NCI-H446 (cell line): ENCODE data around the gene RAP1A.
A peak's percentile ranks its signal among the peaks of the same experiment; 100 is the strongest.

Experiments used
- DNase-seq, 2 experiments: peaks; one replicate each; lab custom pipeline; 2025; lab: John Stamatoyannopoulos, UW

Gene RAP1A

DNA sequence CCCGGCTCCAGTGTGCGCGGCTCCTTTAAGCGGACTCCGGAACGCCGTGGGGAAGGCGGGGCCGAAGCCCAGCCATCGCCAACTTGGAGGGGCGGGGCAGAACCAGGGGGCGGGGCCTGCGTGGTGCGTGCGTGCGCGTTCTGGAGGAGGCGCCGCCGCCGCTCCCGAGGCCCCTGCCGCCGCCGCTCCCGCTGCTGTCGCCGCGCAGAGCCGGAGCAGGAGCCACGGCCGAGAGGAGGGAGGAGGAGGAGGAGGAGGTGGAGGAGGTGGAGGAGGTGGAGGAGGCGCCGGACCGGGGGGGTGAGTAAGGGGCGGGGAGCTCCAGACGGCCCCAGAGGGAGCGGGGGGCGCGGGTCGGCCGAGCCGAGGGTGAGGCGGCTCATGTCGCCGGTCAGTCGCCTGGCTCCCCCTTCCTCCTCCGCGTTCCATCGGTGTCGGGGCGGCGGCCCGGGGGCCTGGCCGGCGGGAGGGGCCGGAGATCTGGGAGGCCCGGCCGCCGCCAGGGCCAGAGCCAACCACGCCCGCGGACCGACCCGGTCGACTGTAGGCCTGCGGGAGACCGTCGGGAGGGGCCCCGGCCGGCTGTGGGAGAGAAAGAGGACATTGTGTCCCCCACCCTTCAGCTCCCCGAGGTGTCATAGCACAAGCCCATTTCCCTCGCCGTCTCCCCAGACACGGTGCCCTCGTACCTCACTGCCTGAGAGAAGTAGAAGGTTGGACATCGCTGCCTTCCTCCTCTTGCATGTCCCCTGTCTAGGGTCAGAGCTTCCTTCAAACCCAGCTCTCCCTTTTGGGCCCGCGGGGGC, at the start of gene RAP1A:
Gene RAP1A, plus strand, starts transcription at position 155 of the 806 bp plus-strand sequence. CDS start 71,572 bp downstream, outside the sequence.
- peak; percentile 83 to 96 for DNase-seq

DNA sequence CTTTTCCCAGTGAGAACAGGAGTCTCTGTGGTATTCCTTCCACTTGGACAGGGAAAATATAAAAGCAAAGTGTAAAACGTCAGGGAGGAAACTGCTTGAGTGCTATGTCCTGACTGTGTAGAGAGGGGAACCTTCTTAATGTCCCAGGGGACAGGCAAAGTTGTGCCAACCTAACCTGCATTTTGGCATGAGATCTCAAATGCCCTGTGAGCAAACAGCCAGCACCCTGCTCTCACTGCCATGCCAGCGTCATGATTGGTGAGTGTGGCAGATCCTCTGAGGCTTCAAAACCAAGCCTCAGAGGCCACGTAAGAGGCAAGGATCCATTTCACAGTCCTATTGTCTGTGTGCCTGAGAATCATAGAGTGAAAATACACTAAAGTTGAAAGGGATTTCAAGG, 49.7 kb upstream of the RAP1A start:
- DNase-seq = no peak

DNA sequence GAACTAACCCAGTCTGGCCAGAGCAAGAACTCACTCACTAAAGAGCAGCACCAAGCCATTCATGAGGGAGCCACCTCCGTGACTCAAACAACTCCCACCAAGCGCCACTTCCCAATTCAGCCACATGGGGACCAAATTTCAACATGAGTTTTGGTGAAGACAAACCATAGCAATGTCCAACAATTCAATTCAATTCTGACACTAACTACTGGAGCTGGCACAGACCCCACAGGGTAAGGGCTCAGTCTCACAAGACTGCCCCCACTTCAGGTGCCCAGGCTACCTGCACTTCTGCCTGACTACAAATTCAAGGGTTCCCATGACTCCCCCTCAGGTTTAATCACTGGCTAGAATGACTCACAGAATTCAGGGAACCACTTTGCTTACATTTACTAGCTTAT, 48.8 kb upstream of the RAP1A start:
- DNase-seq = no peak

DNA sequence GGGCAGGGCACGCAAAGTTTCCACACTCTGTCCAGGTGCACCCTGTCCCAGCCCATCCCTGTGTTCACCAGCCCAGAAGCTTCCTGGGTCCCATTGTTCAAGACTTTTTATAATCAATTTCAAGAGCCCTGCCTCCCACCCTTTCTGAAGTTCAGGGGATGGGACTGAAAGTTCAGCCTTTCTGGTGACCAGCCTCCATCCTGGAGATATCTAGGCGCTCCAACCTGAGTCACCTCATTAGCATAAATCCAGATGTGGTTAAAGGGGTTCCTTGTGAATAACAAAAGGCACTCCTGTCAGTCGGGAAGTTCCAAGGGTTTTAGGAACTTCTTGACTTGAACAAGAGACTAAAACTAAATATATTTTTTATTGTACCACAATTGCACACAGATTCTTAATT, 48.4 kb upstream of the RAP1A start:
- DNase-seq = no peak

DNA sequence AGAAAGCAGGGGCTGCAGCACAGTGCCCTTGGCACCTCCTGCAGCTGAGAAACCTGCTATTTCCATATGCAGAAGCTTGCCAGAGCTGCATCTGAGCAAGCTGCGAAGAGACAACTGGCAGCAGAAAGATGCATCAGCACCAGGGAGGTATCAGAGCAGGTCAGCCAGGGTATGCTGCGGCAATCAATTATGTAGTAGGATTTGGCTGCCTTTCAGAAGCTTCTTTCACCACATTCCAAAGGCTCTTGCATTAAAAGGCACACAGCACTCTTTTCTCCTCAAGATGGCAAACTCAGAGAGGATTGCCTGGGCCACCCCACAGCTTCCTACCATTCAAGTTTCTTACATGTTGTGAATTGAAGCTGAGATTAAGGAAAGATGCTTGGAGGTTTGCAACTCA, 47.6 kb upstream of the RAP1A start:
- peak; percentile 15 to 60 for DNase-seq

DNA sequence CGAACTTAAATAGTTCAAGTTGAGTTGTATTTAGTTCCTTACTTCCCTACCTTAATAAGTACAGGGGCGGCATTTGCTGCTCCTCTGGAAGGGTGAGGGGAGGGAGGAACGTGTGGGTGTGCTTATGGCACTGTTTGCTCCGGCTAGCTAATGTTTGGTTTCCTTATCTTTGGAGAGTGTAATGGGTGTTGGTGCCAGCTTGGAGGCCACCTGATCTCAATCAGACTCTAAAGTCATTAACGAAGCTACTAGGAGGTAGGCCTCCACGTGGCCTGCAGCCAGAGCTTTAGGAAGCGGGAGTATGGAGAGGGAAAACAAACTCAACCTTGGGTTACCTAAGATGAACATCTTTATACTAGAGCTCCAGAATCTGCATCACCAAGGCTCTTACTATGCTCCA, 43.0 kb upstream of the RAP1A start:
- no peak for DNase-seq

DNA sequence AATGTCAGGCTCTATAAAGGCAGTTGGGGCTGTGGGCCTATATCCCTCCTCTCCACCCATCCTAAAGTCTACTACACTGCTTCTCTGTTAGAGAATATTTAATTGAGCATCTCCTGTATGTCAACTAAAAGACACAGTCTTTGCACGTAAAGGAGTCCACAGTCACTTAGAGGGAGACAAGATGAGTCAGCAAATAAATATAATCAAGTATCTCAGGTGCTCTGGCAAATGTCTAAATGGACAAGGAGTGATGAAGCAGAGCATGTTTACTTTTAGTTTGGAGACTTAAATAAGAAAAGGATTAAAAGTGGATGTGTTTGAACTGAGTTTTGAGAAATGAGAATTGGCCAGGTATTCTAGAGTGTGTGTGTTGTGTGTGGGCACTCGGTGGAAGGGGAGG, 41.8 kb upstream of the RAP1A start:
- no peak for DNase-seq

DNA sequence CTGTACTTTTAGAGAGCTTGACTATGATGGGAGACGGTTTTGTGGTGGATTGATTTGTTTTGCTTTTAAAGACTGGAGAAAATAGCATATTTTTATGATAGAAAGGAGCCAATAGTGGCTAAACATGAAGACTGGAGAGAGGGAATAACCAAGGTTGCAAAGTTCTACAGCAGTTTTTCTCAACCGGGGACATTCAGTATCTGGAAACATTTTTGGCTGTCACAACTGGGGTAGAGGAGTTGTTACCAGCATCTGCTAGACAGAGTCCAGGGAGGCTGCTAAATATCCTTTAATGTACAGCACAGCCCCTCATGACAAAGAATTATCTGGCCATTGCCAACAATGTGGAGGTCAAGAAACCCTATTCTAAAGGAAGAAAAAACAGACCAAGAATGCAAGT, 38.4 kb upstream of the RAP1A start:
- DNase-seq = no peak

DNA sequence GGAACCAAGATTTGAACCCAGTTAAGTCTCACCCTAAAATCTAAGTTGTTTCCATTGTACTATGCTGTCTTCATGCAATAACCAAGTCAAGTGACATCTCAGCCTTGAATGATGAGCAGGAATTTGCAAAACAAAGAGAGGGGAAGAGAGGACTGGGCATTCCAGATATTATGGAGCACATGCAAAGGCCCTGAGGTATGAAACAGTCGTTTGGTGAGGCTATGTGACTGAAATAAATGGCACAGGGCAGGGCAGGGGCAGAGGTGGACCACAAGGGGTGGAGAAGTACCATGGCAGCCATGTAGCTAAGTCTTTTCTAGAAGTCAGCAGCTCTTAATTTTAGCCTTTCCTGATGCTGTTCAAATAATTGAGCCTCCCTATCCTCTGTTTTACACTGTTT, 37.6 kb upstream of the RAP1A start:
- no peak for DNase-seq

DNA sequence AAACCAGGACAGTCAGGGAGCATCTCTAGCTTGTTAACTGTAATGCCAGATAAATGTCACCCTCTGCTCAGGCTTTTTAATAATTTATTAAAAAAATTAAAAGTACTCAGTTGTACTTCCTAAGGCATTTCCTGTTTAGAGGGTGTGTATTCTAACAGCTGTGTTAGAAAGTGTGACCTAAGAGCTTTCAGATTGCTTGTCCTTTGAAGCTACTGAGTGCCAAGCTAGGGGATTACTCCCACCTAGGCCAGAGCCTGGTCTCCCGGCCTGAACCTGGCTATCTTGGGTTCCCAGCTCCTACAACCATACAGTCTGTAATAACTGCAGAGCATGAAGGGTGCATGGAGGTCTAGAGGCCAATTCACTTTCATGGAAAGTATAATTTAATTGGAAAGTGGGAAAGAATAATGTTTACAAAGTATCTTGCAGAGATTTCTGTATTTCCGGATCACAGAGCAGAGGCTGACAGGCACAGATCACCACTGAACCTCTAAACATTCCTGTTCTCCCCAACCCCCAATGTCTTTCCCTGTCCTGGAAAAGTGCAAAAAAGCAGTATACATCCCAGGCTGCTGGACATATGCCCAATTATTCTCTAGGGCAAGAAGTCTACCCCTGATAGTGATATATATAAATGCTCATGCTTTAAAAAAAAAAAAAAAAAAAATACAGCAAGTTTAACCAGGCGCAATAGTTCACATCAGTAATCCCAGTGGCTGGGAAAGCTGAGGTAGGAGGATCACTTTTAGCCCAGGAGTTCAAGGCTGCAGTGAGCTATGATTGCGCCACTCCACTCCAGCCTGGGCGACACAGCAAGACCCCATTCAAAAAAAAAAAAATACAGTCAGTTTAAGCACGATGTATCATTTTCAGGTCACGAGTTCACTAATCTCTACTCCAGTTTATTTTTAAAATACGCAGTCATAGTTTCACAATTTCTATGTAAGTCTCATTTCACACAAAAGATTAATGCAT, 36.7 kb upstream of the RAP1A start:
- DNase-seq = no peak

DNA sequence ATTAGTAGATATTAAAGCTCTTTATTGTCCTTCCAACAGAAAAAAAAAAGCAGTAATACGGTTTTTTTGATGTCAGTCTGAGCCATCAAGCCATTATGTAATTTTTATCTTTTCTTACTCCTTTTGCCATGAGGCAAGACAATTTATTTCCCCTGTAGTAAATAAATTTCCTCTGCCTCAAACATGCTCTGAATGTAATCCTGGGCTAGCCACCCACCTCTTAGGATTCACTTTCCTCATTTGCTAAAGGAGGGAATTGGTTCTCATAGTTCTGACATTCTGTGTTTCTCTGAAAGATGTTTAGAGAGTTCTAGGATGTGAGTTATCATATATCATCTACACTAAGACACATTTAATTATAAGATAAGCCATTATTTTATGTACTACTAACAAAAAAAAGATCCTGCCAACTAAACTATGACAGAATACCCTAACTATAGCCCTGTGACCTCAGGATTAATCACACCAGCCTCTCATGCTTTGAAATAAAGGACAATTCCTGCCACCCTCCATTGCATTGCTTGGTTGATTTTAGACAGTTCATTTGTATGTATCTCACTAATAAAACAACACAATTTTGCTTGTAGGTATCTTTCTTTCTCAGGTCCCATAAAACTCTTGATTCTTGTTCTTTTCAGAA, 34.0 kb upstream of the RAP1A start:
- no peak for DNase-seq

DNA sequence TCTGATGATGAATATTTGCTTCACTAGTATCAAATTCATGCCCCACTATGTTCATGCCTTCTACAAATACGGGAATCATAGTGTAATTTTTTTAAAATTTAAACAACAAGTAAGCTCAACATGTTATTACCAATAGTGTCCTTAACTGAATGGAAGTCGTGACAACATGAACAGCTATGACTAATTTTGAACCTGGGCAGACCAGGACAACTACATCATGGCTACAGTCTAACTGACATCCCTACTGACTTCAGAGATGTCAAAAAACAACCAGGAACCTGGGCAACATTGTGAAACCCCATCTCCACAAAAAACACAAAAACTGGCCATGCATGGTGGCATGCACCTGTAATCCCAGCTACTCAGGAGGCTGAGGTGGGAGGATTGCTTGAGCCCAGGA, 33.5 kb upstream of the RAP1A start:
- DNase-seq = no peak

DNA sequence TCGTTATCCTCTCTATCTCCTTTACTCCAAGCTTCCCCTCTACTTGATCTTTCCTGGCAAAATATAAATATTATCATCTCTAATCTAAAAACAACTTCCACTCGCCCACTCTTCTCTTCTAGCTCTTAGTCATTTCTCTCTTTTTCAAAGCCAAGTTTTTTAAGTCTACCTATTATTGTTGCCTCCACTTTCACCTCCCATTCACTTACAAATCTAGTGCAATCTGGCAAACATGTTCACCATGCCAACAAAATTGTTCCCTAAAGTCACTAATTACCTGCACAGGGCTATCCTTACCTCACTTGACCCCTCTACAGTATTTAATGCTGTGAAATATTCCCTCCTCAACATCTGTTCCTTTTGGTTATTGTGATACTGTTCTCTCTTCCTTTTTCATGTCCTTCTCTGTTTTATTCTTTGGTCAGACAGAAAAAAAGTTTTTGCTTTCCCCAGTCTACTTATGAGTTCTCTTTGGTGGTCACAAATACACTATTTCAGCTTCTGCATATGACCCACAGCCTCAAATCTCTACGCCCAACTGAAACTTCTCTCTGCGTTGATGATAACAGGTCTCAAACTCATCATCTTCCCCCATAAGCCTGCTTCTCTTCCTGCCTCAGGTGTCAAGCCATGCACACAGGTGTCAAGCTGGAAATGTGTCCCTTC, 31.9 kb upstream of the RAP1A start:
- no peak for DNase-seq

DNA sequence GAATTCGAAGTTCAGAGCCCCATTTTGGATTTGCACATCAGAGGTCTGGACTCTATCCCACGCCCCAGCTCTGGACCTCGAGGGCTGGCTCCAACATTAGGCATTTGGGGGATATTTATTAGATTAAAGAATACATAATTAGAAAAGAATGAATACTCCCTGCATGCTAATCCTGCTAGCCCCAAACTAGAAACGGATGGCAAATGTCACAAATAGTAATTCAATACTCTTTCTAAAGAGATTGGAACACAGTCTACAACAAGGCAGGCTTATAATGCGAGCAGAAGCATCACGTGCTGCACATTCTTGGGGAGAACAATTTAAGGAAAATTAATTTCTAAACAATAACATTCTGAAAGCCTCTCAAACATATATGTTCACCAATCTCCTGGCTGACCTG, 27.7 kb upstream of the RAP1A start:
- DNase-seq = no peak

DNA sequence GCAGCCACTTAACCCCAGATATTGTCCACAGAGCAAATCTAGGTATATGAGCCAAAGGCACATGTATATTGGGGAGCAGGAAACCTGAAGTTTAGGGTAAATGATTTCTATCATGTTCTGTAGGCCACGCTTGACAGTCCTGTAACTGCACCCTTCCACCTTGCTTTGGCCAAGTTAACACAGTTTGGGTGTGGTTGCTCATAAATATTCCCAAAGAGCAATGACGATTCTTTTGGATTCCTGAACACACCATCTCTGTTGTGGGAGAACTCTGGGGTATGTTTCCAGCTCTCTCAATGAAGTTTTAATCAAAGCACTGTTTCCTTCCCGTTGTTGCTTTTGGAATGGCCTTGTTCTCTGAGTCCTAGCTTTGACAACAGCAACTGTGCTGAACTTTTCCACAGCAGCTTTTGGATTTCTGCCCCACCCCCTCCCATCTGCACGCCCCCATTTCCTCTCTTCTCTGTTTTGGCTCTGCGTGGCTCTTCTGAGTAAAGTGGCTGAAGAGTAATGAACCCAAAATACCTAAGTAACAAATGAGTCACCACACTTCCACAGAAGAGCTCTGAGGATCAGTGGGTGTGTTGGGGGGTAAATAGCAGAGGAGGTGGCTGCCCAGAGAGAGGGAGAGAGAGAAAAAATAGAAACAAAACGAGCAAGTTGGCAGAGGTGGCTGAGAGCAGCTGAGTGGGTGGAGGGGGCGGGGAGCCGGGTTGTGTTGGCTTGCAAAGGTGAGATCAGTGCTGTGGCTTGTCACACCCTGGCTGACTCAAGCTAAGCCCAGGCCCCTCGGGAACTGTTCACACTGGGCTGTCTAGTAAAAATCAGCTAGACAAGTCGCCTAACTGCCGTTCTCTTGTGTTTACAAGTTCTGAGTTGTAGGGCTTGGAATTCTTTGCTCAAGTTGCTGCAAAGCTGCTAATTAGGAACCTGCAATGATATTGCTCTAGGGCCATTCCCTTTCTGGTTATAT, 26.9 kb upstream of the RAP1A start:
- no peak for DNase-seq

DNA sequence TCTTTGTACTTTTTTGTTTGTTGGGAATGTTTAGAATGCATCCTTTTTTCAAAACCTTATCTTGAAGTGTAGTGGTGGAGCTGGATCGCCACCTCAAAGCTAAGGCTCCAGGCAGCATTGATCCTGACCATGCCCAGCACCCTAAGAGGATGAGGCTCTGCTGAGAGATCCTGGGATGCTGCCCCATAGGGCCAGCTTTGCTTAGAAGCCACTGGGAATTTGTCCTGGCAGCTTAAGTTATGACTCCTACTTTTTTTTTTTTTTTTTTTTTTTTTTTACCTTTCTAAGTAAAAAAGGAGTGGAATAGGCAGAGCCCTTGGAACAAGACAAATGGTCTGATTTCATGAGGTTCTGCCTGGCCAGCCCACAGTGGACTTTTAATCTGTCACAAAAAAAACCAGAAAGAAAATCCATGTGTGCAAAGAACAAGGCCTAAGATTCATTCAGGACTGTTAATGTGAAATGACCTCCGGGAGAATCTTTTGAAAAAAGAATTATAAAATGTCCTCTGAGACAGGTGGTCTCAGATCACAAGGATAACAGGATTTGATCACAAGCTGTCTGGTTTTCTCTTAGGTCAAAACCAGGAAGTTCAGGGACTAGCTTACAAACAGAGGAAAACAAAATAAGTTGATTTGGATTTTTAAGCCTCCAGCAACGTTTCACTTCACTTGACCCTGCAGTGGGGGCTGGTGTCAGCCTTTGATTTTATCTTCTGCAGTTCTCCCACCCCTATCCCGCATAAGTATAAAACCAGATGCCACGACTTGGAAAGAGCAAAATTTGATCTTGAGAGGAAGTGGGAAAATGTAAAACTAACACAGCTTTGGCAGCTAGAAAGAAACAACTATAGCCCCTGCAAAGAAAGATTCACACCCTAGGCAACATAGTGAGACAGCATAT, 25.9 kb upstream of the RAP1A start:
- DNase-seq = no peak

DNA sequence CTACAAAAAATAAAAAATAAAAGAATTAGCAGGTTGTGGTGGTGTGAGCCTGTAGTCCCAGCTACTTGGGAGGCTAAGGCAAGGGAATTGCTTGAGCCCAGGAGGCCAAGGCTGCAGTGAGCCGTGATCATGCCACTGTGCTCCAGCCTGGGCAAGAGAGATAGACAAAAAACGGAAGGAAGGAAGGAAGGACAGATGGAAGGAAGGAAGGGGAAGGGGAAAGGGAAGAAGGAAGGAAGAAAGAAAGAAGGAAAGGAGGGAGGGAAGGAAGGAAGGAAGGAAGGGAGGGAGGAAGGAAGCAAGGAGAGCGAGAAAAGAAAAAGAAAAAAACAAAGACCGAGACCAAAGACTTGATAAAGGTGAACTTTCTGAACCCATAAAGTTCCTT, 25.3 kb upstream of the RAP1A start:
- no peak for DNase-seq

DNA sequence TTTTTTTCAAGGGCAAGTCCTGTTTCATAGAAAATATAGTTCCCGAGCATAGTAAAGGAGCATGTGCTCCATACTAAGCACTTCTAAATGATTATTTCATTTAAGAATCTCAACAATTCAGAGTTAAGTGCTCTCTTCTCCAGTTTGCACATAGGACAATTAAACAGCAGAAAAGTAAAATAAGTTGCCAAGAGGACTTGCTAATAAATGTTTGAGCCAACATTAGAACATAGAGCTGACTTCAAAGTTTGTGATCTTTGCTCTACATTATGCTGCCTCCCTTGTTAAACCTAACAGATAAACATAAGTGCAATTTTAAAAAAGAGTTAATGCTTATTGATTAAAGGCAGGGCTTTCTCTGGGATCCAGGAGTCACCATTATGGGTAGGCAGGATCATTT, 23.8 kb upstream of the RAP1A start:
- DNase-seq = no peak

DNA sequence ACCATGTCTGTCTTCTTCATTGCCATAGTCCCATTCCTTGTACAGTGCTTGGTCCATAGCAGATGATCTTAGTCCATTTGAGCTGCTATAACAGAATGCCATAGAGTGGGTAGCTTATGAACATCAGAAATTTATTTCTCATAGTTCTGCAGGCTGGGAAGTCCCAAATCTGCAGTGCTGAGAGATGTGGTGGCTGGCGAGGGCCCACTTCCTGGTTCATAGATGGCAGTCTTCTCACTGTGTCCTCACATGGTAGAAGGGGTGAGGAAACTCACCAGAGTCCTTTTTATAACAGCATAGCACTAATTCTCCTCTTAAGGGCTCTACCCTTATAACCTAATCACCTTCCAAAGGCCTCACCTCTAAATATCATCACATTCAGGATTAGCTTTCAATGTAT, 23.1 kb upstream of the RAP1A start:
- no peak for DNase-seq

DNA sequence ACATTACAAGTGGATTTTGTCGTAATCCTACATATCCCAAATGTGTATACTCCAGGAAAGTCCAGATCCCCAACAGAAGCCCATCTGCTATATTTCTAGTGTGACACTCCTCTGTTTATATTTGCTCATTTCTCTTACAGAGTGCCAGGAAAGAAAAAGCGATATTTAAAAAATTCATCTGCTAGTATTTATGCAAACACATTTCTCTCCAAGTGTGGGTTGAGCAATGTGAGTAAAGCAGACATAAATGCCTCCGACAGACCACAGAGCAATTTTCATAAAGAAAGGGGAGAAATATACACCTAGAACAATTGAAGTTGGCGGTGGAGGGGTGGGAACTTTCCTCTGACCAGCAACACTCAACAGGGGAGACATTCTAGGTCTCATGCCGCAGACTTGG, 22.2 kb upstream of the RAP1A start:
- DNase-seq = no peak
